ENCODE data around the gene COLQ. TPM values are rescaled to one million over a fixed set of nuclear protein-coding genes. Genes with fewer than 3 reads are reported as not detected.

The COLQ gene
- total RNA-seq, 1 experiment from 2014 or later: not detected

DNA sequence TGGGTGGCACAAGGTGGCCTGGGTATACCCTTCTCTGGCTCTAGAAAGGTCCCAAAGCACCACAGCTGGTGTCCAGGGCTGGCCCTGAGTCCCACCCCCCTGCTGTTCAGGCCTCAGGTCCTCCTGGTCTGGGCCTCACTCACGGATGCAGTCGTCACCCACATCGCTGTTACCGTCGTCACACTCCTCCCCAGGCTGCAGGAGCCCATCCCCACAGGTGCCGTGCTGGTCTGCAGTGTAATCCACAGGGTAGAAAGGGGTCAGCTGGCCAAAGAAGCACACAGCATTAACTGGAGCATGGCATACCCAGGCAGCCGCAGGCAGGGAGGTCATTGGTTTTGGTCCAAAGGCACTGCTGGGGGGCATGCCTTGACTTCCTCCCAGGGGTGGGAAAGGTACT lies 65.8 kb downstream of the COLQ start:
- peaks cover 8% of the 10 kb centered on the region for H3K4me1 Mint-ChIP-seq (ENCODE audit: low read depth, unreplicated experiment)
- H3K36me3 Mint-ChIP-seq (ENCODE audit: insufficient read depth, unreplicated experiment): no peaks in the 10 kb centered on the region
- Histone ChIP-seq H3K9me3 (no peaks in the 10 kb centered on the region), H3K4me1 (peaks cover 5% of the 10 kb centered on the region), H3K27me3 (replicated peaks; ENCODE audit: control insufficient read depth, insufficient read depth, low read length) (no peaks in the 10 kb centered on the region), H3K4me3 (ENCODE audit: low read depth, low read length) (no peak overlapping the region), H3K36me3 (ENCODE audit: control insufficient read depth, insufficient read depth, low read length) (no peaks in the 10 kb centered on the region)
- intact Hi-C loops (cut with micrococcal nuclease; ENCODE audit: unreplicated experiment): loop anchor here (10.0 kb wide), 1 partner anchor 99 kb away; no protein-coding TSS in a partner anchor
- peaks cover 5% of the 10 kb centered on the region for H3K27me3 Mint-ChIP-seq (ENCODE audit: insufficient read depth, unreplicated experiment)
- no peak overlapping the region for H3K27ac Mint-ChIP-seq (ENCODE audit: unreplicated experiment)
- ChIA-PET POLR2A (no interaction called here), CTCF (no interaction called here)
- H3K4me3 Mint-ChIP-seq (ENCODE audit: unreplicated experiment): no peak overlapping the region
- no peak for DNase-seq
- BruUV-seq (replicated peaks): no TSS peak
- no peaks in the 10 kb centered on the region for H3K9me3 Mint-ChIP-seq (ENCODE audit: unreplicated experiment)
- TF ChIP-seq CTCF (IDR thresholded peaks at IDR 0.05; ENCODE audit: insufficient read depth in 1 of 2, low read depth in 1 of 2, low read length in 1 of 2, severe bottlenecking in 1 of 2, unreplicated experiment in 1 of 2): no peak

DNA sequence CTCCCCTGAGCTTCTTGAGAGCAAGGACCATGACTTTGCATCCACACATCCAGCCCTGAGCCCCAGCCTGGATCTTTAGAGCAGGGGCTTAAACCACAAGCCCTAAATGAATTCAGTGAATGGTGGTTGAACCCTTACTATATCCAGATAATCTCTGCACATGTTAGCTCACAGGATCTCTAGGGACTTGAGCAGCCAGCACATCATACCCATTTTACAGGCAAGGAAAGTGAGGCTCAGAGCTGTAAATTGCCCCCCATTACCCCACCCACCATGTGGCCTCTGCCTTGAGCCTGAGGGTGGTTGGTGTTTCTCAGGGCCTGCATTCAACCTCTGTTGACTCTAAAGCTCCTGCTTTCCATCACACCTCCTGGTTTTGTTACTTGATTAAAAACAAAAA lies 66.5 kb downstream of the COLQ start:
- ChIA-PET POLR2A (no interaction called here), CTCF (no interaction called here)
- intact Hi-C loops (cut with micrococcal nuclease; ENCODE audit: unreplicated experiment): loop anchor here (10.0 kb wide), 1 partner anchor 100 kb away; no protein-coding TSS in a partner anchor
- Histone ChIP-seq H3K4me1 (peaks cover 5% of the 10 kb centered on the region), H3K9me3 (no peaks in the 10 kb centered on the region), H3K36me3 (ENCODE audit: control insufficient read depth, insufficient read depth, low read length) (no peaks in the 10 kb centered on the region), H3K4me3 (ENCODE audit: low read depth, low read length) (no peak overlapping the region), H3K27me3 (replicated peaks; ENCODE audit: control insufficient read depth, insufficient read depth, low read length) (no peaks in the 10 kb centered on the region)
- H3K4me3 Mint-ChIP-seq (ENCODE audit: unreplicated experiment): no peak overlapping the region
- peaks cover 12% of the 10 kb centered on the region for H3K4me1 Mint-ChIP-seq (ENCODE audit: low read depth, unreplicated experiment)
- no peaks in the 10 kb centered on the region for H3K36me3 Mint-ChIP-seq (ENCODE audit: insufficient read depth, unreplicated experiment)
- peaks cover 2% of the 10 kb centered on the region for H3K27me3 Mint-ChIP-seq (ENCODE audit: insufficient read depth, unreplicated experiment)
- TF ChIP-seq CTCF (IDR thresholded peaks at IDR 0.05; ENCODE audit: insufficient read depth in 1 of 2, low read depth in 1 of 2, low read length in 1 of 2, severe bottlenecking in 1 of 2, unreplicated experiment in 1 of 2): no peak
- no TSS peak for BruUV-seq (replicated peaks)
- H3K27ac Mint-ChIP-seq (ENCODE audit: unreplicated experiment): no peak overlapping the region
- no peak for DNase-seq
- H3K9me3 Mint-ChIP-seq (ENCODE audit: unreplicated experiment): no peaks in the 10 kb centered on the region

DNA sequence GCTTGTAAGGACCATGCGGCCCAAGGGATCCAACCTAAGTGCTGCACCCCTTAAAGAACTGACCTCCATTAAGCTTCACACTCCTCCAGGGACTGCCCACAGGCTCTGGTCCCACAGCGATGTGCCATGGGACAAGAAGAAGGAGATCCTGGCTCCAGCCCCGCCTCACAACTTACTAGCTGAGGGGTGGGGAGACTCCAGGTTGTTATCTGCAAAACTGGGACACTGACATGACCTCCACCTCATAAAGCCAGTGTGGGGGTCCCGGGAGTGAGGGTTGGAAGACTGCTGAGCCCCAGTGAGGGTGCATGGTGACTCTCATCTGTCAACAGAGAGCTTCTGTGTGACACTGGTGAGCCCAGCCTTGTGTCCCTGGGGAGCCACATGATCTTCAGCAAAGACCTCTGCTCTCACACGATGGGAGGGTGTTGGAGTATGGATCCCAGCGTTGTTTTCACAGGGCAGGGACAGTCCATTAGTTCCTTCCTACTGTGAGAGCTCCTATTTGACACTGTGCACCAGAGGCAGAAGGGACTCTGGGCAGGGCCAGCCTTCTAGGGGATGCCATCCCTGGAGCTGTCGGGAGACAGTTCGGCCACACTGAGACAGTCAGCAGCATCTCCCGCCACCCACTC lies 67.4 kb downstream of the COLQ start:
- Mint-ChIP-seq H3K9me3 (ENCODE audit: unreplicated experiment) (no peaks in the 10 kb centered on the region), H3K4me1 (ENCODE audit: low read depth, unreplicated experiment) (peaks cover 12% of the 10 kb centered on the region), H3K27ac (ENCODE audit: unreplicated experiment) (no peak overlapping the region), H3K36me3 (ENCODE audit: insufficient read depth, unreplicated experiment) (no peaks in the 10 kb centered on the region), H3K27me3 (ENCODE audit: insufficient read depth, unreplicated experiment) (no peaks in the 10 kb centered on the region), H3K4me3 (ENCODE audit: unreplicated experiment) (no peak overlapping the region)
- CTCF ChIA-PET: interaction anchor here (0.5 kb wide), 1 partner anchor 43 kb away, joined by 5 read pairs; no protein-coding TSS in a partner anchor
- Histone ChIP-seq H3K36me3 (ENCODE audit: control insufficient read depth, insufficient read depth, low read length) (no peaks in the 10 kb centered on the region), H3K4me1 (peaks cover 5% of the 10 kb centered on the region), H3K27me3 (replicated peaks; ENCODE audit: control insufficient read depth, insufficient read depth, low read length) (no peaks in the 10 kb centered on the region), H3K9me3 (no peaks in the 10 kb centered on the region), H3K4me3 (ENCODE audit: low read depth, low read length) (no peak overlapping the region)
- intact Hi-C loops (cut with micrococcal nuclease; ENCODE audit: unreplicated experiment): loop anchor here (10.0 kb wide), 1 partner anchor 101 kb away; no protein-coding TSS in a partner anchor
- TF ChIP-seq CTCF (IDR thresholded peaks at IDR 0.05; ENCODE audit: insufficient read depth in 1 of 2, low read depth in 1 of 2, low read length in 1 of 2, severe bottlenecking in 1 of 2, unreplicated experiment in 1 of 2): no peak
- POLR2A ChIA-PET: no interaction called here
- no TSS peak for BruUV-seq (replicated peaks)
- no peak for DNase-seq
